Activated CD8-positive, alpha-beta memory T cell treated with anti-CD3 and anti-CD28 coated beads for 24 hours (primary cell): ENCODE measurements around the gene RGMA.

Experiments used
- DNase-seq: peaks from one replicate; pipeline ENCODE4 v3.0.0-alpha.2; 2020

The RGMA gene

GRCh38 chr15:93088981-93089726 is at the start of gene RGMA:
Gene RGMA (minus strand): TSS chr15:93089211. CDS start chr15:93088932, 279 bp downstream.
- peak; percentile 62 for DNase-seq

- no peak for DNase-seq
These were observed 47.6 kb upstream of the RGMA start for GRCh38 chr15:93136606-93137005.

GRCh38 chr15:93135997-93136397 is 47.0 kb upstream of the RGMA start:
- DNase-seq, result no peak

GRCh38 chr15:93135459-93135858 is 46.4 kb upstream of the RGMA start:
- DNase-seq, result no peak

GRCh38 chr15:93131485-93132095 is 42.6 kb upstream of the RGMA start:
- no peak for DNase-seq

- no peak for DNase-seq
These were observed 40.9 kb upstream of the RGMA start for GRCh38 chr15:93129702-93130488.

GRCh38 chr15:93127286-93127685 is 38.3 kb upstream of the RGMA start:
- no peak for DNase-seq

GRCh38 chr15:93126599-93126998 is 37.6 kb upstream of the RGMA start:
- no peak for DNase-seq

GRCh38 chr15:93126148-93126547 is 37.1 kb upstream of the RGMA start:
- no peak for DNase-seq

GRCh38 chr15:93124126-93124525 is 35.1 kb upstream of the RGMA start:
- no peak for DNase-seq

- DNase-seq, result no peak
These were observed 33.2 kb upstream of the RGMA start for GRCh38 chr15:93121973-93122910.

- no peak for DNase-seq
These were observed 32.1 kb upstream of the RGMA start for GRCh38 chr15:93121107-93121506.

- no peak for DNase-seq
These were observed 29.9 kb upstream of the RGMA start for GRCh38 chr15:93118904-93119303.

GRCh38 chr15:93111451-93111850 is 22.4 kb upstream of the RGMA start:
- DNase-seq, result no peak

- DNase-seq, result no peak
These were observed 21.6 kb upstream of the RGMA start for GRCh38 chr15:93110502-93111040.

- no peak for DNase-seq
These were observed 20.5 kb upstream of the RGMA start for GRCh38 chr15:93109336-93110102.

GRCh38 chr15:93107646-93108045 is 18.6 kb upstream of the RGMA start:
- no peak for DNase-seq

GRCh38 chr15:93105485-93105884 is 16.5 kb upstream of the RGMA start:
- DNase-seq, result no peak

- no peak for DNase-seq
These were observed 14.8 kb upstream of the RGMA start for GRCh38 chr15:93103823-93104222.

- DNase-seq, result no peak
These were observed 13.2 kb upstream of the RGMA start for GRCh38 chr15:93102211-93102610.

GRCh38 chr15:93093765-93094164 is 4.8 kb upstream of the RGMA start:
- DNase-seq, result no peak

GRCh38 chr15:93091465-93091864 is 2.5 kb upstream of the RGMA start:
- DNase-seq, result no peak
